Measurements from ENCODE around the gene SOX13.
"Not testable (repeated sequence)": the region's sequence is repeated elsewhere in the genome, so short reads cannot be mapped to it uniquely, and the experiment has no call there.

The SOX13 gene

GRCh38 chr1:204087893-204088528, 15.1 kb downstream of the SOX13 start:
- no peak for DNase-seq (ENCODE audit: low spot score)

GRCh38 chr1:204088596-204088995, 15.7 kb downstream of the SOX13 start:
- DNase-seq (ENCODE audit: low spot score): no peak

GRCh38 chr1:204089044-204089751, 16.3 kb downstream of the SOX13 start:
- DNase-seq (ENCODE audit: low spot score): no peak

GRCh38 chr1:204090132-204090531, 17.2 kb downstream of the SOX13 start:
- DNase-seq (ENCODE audit: low spot score): not testable (repeated sequence)

- no peak for DNase-seq (ENCODE audit: low spot score)
These were observed 18.2 kb downstream of the SOX13 start for GRCh38 chr1:204091066-204091465.

- DNase-seq (ENCODE audit: low spot score): no peak
These were observed 18.9 kb downstream of the SOX13 start for GRCh38 chr1:204091787-204092312.

- no peak for DNase-seq (ENCODE audit: low spot score)
These were observed 19.9 kb downstream of the SOX13 start for GRCh38 chr1:204092632-204093420.

GRCh38 chr1:204093421-204093717, 20.5 kb downstream of the SOX13 start:
- no peak for DNase-seq (ENCODE audit: low spot score)

- no peak for DNase-seq (ENCODE audit: low spot score)
These were observed 20.9 kb downstream of the SOX13 start for GRCh38 chr1:204093781-204094180.

- DNase-seq (ENCODE audit: low spot score): no peak
These were observed 21.4 kb downstream of the SOX13 start for GRCh38 chr1:204094313-204094729.

GRCh38 chr1:204094856-204095634, 22.1 kb downstream of the SOX13 start:
- no peak for DNase-seq (ENCODE audit: low spot score)

- no peak for DNase-seq (ENCODE audit: low spot score)
These were observed 24.0 kb downstream of the SOX13 start for GRCh38 chr1:204096931-204097330.

GRCh38 chr1:204098683-204099082, 25.8 kb downstream of the SOX13 start:
- no peak for DNase-seq (ENCODE audit: low spot score)

GRCh38 chr1:204099754-204100153, 26.8 kb downstream of the SOX13 start:
- DNase-seq (ENCODE audit: low spot score): not testable (repeated sequence)

GRCh38 chr1:204102029-204102611, 29.2 kb downstream of the SOX13 start:
- no peak for DNase-seq (ENCODE audit: low spot score)

- DNase-seq (ENCODE audit: low spot score): no peak
These were observed 30.0 kb downstream of the SOX13 start for GRCh38 chr1:204102739-204103430.

- DNase-seq (ENCODE audit: low spot score): no peak
These were observed 30.5 kb downstream of the SOX13 start for GRCh38 chr1:204103431-204103741.

GRCh38 chr1:204104331-204105130, 31.6 kb downstream of the SOX13 start:
- DNase-seq (ENCODE audit: low spot score): no peak

GRCh38 chr1:204105131-204105515, 32.2 kb downstream of the SOX13 start:
- no peak for DNase-seq (ENCODE audit: low spot score)

GRCh38 chr1:204106825-204107224, 33.9 kb downstream of the SOX13 start:
- no peak for DNase-seq (ENCODE audit: low spot score)
